Progenitor cell of endocrine pancreas (in vitro differentiated cells): ENCODE results near the gene CRBN. TPM values are rescaled to one million over a fixed set of nuclear protein-coding genes. Genes with fewer than 3 reads are reported as not detected.

Experiments
- DNase-seq: peaks from one replicate; pipeline ENCODE4 v3.0.0; 2021; ENCODE audit warnings: low spot score; ENCODE audit not compliant: unreplicated experiment
- H3K27ac Mint-ChIP-seq: 2 replicates; pipeline ENCODE4 v1.8.0; 2021; ENCODE audit warnings: mild to moderate bottlenecking, moderate library complexity, mixed read lengths
- H3K27me3 Mint-ChIP-seq: 2 replicates; pipeline ENCODE4 v1.8.0; 2021; ENCODE audit warnings: mixed read lengths
- H3K36me3 Mint-ChIP-seq: 2 replicates; pipeline ENCODE4 v1.8.0; 2022; ENCODE audit warnings: mixed read lengths; ENCODE audit not compliant: insufficient read depth
- H3K4me1 Mint-ChIP-seq: 2 replicates; pipeline ENCODE4 v1.8.0; 2021; ENCODE audit warnings: low read depth, mixed read lengths
- H3K4me3 Mint-ChIP-seq: 2 replicates; pipeline ENCODE4 v1.8.0; 2021; ENCODE audit warnings: low read depth, mild to moderate bottlenecking, moderate library complexity, mixed read lengths
- H3K9me3 Mint-ChIP-seq: 2 replicates; pipeline ENCODE4 v1.8.0; 2021; ENCODE audit warnings: low read depth, mixed read lengths
- total RNA-seq: library from RNA; stranded (reverse); gene quantifications from 2 replicates; pipeline ENCODE4 v1.2.1, GENCODE V29; 2021
- TF ChIP-seq, protein P1 (sequence below): fragments of 200-600 bp; sonication (generic); IDR thresholded peaks from one replicate; pipeline ENCODE4 v1.5.0; 2021; ENCODE audit warnings: antibody characterized with exemption, mild to moderate bottlenecking; ENCODE audit not compliant: unreplicated experiment

Gene CRBN
- total RNA-seq, 1 donor from 2014 or later, result 40.1 TPM

DNA sequence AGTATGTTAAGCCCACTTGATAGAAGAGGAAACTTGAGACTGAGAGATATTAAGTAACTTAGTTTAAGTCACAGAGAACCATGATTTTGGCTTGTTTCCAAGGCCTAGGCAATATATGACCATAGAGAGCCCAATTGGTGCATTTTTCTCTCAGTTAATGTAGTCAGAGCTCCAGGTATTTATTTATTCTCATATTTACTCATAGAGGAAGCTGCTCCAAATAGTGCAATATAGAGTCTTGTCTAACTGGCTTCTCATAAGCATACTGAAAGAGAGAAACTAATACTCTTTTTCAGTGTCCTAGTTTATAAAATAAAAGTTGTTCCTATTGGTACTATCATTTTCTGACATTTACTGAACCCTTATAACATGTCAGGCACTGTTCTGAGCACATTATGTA lies 37.6 kb downstream of the CRBN start:
- Mint-ChIP-seq H3K4me1 (peaks cover 4% of the 10 kb centered on the region), H3K4me3 (no peak overlapping the region), H3K27ac (no peak overlapping the region), H3K27me3 (no peaks in the 10 kb centered on the region), H3K9me3 (no peaks in the 10 kb centered on the region), H3K36me3 (peaks cover 36% of the 10 kb centered on the region)
- TF ChIP-seq, protein P1, sequence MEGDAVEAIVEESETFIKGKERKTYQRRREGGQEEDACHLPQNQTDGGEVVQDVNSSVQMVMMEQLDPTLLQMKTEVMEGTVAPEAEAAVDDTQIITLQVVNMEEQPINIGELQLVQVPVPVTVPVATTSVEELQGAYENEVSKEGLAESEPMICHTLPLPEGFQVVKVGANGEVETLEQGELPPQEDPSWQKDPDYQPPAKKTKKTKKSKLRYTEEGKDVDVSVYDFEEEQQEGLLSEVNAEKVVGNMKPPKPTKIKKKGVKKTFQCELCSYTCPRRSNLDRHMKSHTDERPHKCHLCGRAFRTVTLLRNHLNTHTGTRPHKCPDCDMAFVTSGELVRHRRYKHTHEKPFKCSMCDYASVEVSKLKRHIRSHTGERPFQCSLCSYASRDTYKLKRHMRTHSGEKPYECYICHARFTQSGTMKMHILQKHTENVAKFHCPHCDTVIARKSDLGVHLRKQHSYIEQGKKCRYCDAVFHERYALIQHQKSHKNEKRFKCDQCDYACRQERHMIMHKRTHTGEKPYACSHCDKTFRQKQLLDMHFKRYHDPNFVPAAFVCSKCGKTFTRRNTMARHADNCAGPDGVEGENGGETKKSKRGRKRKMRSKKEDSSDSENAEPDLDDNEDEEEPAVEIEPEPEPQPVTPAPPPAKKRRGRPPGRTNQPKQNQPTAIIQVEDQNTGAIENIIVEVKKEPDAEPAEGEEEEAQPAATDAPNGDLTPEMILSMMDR, result no peak
- no peak for DNase-seq

DNA sequence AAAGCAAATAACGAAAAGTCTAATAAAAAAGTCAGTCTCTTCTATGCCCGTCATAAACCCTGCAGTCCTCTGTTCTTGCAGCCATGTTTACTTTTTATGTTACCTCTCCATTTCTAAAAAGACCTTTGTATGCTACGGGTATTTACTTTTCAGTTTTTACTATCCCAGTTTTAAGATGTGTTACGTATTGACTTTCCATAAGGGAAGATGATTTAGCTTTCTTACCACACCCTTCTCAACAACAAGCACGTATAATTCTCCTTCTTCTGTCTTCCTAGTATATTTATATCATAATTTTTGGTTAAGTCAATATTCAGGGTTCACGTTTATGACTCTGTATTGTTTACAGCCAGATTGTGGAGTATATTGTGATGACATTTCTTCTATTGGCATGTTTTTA lies 42.0 kb downstream of the CRBN start:
- Mint-ChIP-seq H3K27ac (no peak overlapping the region), H3K9me3 (no peaks in the 10 kb centered on the region), H3K4me3 (no peak overlapping the region), H3K4me1 (peaks cover 4% of the 10 kb centered on the region), H3K36me3 (peaks cover 21% of the 10 kb centered on the region), H3K27me3 (no peaks in the 10 kb centered on the region)
- DNase-seq, result no peak
- TF ChIP-seq, protein P1, result no peak

DNA sequence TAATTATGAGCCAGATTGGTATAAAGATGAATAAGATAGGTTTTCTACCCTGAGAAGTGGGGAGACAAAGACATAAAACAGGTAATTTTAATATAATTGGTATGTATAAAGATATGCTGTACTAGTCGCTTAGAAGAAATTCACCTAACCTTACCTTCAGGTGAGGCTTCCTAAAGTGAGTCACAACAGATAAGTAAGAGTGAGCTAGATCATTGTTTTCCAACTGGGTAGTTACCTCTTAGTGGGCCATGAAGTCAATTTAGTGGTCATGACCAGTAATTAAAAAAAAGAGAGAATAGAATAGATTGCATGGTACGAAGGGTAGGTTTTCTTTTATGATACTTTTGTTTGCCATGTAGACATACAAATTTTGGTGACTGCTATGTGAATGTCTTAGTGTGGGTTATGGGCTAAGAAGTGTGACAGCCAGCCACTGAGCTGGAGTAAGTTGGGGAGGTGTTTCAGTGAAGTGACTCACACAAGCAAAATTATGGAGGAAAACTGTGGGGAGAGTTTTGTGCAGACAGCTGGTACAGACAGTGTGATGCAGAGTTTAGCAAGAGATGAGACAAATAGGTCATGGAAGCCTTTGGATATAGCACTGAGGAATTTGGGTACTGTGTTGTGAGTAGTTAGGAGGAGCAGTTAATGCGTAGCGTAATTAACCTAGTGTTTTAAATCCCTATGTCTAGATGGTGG lies 44.6 kb downstream of the CRBN start:
- Mint-ChIP-seq H3K36me3 (peaks cover 20% of the 10 kb centered on the region), H3K27ac (no peak overlapping the region), H3K27me3 (no peaks in the 10 kb centered on the region), H3K4me3 (no peak overlapping the region), H3K4me1 (no peaks in the 10 kb centered on the region), H3K9me3 (no peaks in the 10 kb centered on the region)
- TF ChIP-seq, protein P1, result no peak
- no peak for DNase-seq

DNA sequence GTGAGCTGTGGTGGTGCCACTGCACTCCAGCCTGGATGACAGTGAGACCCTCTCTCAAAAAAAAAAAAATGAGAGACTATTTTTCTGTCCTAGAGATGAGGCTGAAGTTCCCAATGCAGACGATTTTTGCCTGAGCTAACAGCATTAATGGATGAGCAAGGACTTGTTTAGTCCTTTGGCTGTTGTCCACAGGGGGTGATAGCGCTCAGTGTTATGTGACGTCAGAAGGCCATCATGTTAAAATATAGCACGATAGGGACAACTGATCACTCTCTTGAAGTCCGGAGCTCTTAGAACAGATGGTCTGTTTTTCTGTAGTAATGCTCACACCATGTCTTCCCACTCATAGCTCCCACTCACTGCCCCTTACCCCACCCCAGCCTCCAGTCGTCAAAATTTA lies 46.0 kb downstream of the CRBN start:
- Mint-ChIP-seq H3K27ac (no peak overlapping the region), H3K36me3 (peaks cover 17% of the 10 kb centered on the region)

DNA sequence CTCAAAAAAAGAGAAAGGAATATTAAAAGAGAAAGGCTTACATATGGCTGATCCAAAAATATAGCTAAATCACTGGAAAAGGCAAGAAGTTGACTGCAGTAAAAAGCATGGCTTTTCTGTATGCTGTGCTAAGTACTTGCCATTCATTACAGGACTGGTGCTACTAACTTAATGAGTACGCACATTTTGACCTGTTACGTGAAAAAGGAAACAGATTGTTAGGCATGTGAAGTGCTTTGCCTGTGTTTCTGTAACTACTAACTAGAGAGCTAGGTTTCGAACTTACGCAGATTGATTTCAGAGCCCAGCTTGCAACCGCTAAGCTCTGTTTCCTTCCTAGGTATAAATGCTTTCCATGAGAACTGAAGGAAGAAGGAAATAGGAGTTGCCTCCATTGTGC lies 49.9 kb downstream of the CRBN start:
- H3K4me1 Mint-ChIP-seq, result peaks cover 14% of the 10 kb centered on the region
- no peaks in the 10 kb centered on the region for H3K27me3 Mint-ChIP-seq
- H3K36me3 Mint-ChIP-seq, result peaks cover 16% of the 10 kb centered on the region
- TF ChIP-seq, protein P1, result no peak
- DNase-seq, result no peak
- no peak overlapping the region for H3K4me3 Mint-ChIP-seq
- H3K27ac Mint-ChIP-seq, result no peak overlapping the region
- H3K9me3 Mint-ChIP-seq, result no peaks in the 10 kb centered on the region

More for the DNA sequence above, 46.0 kb downstream of the CRBN start:
- H3K27me3 Mint-ChIP-seq, result no peaks in the 10 kb centered on the region
- no peak for DNase-seq
- TF ChIP-seq, protein P1, result no peak
- H3K4me3 Mint-ChIP-seq, result no peak overlapping the region
- no peaks in the 10 kb centered on the region for H3K9me3 Mint-ChIP-seq
- H3K4me1 Mint-ChIP-seq, result peaks cover 2% of the 10 kb centered on the region
